LNCaP clone FGC (cell line): Measurements from ENCODE around the gene BMPR1A.

ENCODE experiments used
- DNase-seq: peaks from one replicate; pipeline ENCODE4 v3.0.0-alpha.2; 2011; ENCODE audit warnings: low read depth
- H3K4me3 ChIP-seq: 2 replicates; pipeline ENCODE4 v1.5.1; 2011; ENCODE audit warnings: mild to moderate bottlenecking, low read depth, low read length, control low read depth
- CTCF ChIP-seq: IDR thresholded peaks from 2 replicates; pipeline ENCODE4 v1.5.1; 2012; ENCODE audit warnings: mild to moderate bottlenecking; ENCODE audit not compliant: control insufficient read depth, insufficient read depth; ENCODE audit errors: extremely low read depth

BMPR1A gene

GRCh38 chr10:86824151-86824550 is 67.7 kb downstream of the BMPR1A start:
- TF ChIP-seq CTCF, result no peak
- no peak for DNase-seq
- no peak overlapping the region for H3K4me3 ChIP-seq

GRCh38 chr10:86825366-86825765 is 68.9 kb downstream of the BMPR1A start:
- no peak for DNase-seq
- TF ChIP-seq CTCF, result no peak
- no peak overlapping the region for H3K4me3 ChIP-seq

GRCh38 chr10:86827639-86828038 is 71.2 kb downstream of the BMPR1A start:
- no peak overlapping the region for H3K4me3 ChIP-seq
- no peak for TF ChIP-seq CTCF
- DNase-seq, result no peak

GRCh38 chr10:86828145-86828544 is 71.7 kb downstream of the BMPR1A start:
- no peak for DNase-seq
- H3K4me3 ChIP-seq, result no peak overlapping the region
- no peak for TF ChIP-seq CTCF

GRCh38 chr10:86829472-86829871 is 73.1 kb downstream of the BMPR1A start:
- DNase-seq, result peak; percentile 72
- TF ChIP-seq CTCF, result no peak
- H3K4me3 ChIP-seq, result no peak overlapping the region

- peak; percentile 34 for DNase-seq
- H3K4me3 ChIP-seq, result 0 out of 2 replicates have a peak overlapping the region, but pooled peaks have one; percentile 15
- no peak for TF ChIP-seq CTCF
These were observed 73.7 kb downstream of the BMPR1A start for GRCh38 chr10:86830043-86830591.

- no peak for TF ChIP-seq CTCF
- no peak for DNase-seq
- H3K4me3 ChIP-seq, result no peak overlapping the region
These were observed 77.5 kb downstream of the BMPR1A start for GRCh38 chr10:86833969-86834368.
